ENCODE measurements around the gene PTPRK.

PTPRK gene

DNA sequence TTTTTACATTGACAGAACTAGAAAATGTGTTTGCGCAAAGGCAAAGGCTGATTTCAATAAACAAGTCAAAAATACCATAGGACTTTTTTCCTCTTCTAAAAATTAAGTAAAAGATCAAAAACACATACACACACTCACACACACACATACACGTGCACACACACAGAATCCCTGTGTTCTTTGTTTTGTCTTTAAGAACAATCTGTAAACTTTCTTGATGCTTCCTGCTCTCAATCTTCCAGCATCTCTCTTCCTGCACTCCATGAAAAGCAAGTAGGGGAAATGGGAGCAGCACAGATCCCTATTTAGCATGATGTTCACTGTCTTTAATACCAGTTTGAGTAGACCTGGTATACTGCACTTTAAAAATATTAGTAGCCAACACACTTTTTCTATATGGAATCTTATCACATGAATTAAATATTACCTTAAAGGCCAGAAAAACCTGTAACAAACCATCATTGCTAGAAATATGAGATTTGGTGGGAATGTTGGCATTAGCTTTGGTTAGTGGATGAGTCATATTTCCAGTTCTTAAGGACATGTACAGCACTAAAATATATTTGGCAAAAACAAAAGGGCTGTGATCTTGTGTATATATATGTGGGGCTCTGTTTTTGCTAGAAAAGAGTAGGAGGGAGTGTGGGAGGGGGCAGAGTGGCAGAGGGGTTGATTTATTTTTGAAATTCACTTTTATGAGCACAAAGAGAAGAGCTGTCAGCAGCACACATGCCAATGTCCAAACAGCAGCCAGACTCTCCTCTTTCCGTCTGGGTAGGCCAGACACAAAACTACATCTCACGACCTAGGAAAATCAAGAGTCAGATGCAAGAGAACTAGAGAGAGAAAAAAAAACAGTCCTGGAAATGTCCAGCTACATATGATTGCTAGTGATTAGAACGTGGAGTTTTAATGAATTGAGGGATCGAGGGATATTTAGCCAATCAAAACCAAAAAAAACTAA lies 4.6 kb downstream of the PTPRK start:
- DNase-seq, result no peak

DNA sequence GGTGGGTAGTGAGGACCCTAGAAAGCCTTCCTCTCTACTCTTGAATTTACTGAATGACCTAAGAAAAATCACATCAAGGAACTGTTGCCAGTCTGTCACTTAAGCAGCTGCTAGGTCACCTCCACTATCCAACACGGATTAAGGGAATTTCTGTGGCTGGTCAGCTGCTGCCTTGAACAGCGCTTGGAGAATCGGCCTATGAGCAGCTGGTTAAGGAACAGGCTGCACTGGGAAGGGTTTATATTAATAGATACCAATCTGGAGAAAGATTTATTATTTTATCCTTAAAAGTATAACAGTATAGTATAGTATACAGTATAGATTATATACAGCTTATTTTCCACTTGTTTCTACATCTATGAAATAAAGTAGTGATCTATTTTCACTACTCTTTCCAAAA lies 6.5 kb downstream of the PTPRK start:
- no peak for DNase-seq

DNA sequence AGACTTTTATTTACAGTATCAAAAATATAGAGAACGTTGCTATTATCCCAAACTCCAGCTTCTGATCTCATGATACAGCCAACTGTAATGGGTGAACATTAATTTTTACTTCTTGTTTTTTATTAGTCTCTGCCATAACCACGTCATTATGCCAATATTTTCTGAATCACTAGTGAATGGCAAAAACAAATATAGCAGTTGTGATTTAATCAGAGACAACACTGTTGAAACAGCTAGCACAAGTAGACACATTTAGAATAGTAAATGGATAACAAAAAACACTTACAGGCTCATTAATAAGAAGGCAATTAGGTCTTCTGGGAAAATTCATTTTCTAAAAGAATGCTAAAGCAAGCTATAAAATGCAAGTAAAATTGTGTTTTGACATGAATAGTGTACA lies 8.1 kb downstream of the PTPRK start:
- DNase-seq, result no peak

DNA sequence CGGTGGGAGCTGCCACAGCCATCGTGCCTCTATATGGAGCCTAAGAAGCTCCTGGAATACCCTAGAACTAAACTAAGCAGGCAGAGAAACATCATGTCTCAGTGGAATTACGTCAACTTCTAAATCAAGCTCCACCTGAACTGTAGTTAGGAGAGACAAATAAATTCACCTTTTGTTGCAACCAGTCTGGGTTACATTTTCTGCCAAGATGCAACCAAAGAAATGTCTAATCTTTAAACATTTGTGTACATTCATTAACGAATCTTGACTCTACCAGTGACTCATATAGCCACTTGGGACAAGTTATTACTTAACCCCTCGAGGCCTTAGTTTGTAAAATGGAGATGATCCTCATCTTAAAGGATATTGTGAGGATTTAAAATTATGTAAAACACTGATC lies 8.9 kb downstream of the PTPRK start:
- DNase-seq, result no peak

DNA sequence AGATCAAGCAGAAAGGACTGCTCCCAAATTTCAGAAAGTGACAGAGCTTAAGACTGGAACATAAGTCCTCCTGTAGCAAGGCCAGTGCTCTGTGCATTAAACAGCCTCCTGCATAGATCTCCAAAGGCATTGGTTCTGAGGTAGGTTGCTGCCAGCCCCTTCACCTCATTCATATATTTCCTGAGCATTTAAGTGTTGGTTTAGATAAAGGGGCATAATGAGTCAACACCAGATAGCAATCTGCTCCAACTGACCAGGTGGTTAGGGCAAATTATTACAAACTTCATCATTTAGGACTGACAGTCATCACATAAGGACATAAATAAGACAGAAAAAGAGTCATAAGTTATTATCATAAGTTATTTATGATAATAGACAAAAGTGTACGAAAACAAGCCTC lies 10.7 kb downstream of the PTPRK start:
- no peak for DNase-seq

DNA sequence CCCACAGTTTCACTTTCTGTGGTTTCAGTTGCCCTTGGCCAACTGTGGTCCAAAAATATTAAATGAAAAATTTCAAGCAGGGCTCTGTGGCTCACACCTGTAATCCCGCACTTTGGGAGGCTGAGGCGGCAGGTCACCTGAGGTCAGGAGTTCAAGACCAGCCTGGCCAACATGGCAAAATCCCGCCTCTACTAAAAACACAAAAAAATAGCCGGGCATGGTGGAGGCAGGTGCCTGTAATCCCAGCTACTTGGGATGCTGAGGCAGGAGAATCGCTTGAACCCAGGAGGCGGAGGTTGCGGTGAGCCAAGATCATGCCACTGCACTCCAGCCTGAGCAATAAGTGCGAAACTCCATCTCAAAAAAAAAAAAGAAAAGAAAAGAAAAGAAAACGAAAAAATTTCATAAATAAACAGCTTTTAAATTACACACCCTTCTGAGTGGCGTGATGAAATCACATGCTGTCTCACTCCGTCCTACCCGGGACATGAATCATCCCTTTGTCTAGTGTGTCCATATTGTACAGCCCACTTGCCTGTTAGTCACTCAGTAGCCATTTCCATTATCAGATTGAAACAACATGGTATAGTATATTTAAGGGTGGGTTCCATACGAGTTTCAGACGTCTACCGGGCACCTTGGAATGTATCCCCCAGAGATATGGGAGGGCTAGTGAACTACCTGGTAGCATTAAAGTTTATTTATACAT lies 11.7 kb downstream of the PTPRK start:
- no peak for DNase-seq

DNA sequence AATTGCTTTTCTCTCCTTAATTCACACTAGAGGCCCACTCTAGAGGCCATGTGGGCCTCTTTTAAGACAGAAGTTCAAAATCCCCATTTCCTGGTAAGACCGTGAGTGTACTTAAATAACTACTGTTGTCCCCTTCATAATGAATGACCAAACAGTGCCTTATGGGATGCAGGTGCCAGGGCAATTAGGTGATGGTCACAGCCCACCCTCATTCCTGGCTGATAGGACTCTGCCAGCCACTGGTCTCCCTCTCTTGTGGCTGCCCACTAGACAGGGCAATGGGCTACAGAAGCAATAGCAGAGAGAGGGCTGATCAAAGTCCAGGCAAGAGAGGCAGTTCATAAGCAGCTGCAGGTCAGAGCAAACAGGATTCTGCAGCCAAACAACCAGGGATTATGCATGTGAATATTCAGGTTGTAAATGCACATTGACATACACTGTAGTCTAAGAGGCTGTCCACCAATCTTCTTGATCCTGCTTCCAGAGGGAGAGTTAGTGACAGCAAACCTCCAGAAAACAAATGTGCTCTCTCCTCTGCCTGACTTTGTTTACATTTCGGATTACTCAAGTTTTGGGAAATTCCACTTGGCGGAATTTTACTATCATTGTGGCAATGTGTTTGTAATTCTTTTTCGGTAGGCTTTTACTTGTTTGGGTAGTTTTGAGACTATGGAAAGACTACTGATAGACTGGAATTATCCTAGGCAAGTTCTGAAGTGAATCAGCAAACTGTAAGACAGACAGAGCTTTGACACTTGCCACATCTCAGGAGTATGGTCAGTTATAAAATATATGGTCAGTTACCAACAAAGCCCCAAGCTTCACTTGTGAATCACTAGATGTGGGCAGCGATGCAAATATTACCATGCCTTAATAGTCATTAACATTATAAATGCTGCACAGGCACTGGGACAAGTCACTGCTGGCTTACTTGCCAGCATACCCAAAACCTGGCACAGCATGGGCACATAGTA lies 12.8 kb downstream of the PTPRK start:
- no peak for DNase-seq

DNA sequence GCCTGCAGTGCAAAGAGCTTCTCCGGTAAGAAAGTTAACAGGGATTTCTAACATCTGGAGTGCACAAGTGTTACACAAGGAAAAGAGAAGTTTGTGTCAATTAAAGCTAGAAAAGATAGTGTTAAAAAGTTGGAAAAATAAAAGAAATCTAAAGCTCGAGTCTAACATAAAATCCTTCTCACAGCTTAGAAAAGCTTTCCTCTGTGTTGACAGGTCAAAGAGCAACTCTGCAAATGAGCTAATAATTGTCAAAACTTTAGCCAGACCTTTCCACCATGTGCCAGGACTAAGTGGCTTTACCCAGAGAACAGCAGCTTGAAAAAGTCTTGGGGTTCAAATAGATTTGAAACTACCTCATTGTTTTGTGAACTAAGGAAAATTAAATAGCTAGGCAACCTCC lies 14.8 kb downstream of the PTPRK start:
- no peak for DNase-seq

DNA sequence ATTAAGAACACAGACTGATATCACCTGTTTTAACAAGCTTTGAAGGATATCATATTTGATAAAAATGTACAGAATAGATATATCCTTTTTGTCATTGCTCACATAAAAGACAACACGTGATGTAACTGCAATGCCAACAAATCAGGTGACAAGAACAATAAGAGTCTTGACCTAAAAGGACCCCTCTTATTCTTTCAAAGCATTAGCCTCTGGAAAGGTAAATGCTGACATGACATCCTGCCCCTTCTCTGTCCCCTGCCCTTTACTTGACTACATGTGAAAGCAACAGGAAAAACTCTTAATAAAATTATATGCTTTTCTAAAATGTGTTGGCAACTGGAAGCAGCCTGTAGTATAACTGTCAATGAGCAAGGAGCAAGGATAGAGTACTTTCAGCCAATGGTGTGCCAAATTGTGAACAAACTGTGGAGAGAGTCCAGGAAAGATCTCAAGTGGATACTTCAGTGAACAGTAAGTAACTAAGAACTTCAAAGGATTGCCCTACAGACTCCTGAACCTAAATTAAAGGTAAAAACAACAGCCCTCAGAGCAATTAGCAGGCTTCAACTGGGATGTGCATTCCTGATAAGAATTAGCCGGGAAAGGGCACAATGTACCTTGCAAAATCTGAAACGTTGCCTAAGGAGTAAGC lies 16.3 kb downstream of the PTPRK start:
- DNase-seq, result no peak

DNA sequence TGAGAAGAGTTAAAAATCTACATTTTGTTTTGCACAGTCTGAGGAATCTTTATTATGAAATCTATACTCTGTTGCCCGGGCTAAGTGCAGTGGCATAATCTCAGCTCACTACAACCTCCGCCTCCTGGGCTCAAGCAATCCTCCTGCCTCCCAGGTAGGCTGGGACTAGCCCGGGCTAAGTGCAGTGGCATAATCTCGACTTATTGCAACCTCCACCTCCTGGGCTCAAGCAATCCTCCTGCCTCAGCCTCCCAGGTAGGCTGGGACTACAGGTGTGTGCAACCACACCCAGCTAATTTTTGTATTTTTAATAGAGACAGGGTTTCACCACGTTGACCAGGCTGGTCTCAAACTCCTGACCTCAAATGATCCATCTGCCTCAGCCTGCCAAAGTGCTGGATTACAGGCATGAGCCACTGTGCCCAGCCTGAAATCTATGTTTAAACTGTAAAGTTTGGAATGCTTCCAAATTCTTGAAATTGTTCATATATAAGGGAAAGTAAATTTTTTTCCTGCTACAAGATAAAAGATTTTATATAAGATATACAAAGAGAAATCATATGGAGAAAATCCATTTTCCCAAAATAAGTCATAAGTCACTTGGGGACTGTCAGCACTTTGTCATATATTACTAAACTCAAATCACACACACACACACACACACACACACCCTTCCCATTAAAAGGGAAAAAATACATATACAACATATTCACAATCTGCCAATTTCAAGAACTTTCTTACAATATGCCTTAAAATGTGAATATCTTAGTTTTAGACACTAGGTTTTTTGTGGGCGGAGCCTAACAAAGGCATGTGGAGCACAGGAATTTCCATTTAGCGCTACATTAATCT lies 19.4 kb downstream of the PTPRK start:
- no peak for DNase-seq

DNA sequence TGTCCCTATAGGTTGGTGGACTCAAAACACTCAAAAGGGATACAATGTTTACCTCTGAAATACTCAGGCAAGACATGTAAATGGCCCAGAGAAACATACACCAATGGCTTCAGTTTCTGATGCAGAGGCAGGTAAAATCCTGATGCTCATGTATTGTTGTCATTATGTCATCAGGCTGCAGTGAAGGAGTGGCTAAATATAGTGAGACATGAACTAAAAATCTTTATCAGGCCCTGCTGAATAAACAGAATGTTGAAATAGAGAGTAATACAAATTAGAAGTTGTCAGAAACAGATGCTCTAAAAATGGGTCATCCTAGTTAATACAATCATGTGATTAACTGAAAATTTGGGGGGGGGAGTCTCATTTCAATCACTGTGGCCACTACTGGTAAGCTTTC lies 20.4 kb downstream of the PTPRK start:
- no peak for DNase-seq

DNA sequence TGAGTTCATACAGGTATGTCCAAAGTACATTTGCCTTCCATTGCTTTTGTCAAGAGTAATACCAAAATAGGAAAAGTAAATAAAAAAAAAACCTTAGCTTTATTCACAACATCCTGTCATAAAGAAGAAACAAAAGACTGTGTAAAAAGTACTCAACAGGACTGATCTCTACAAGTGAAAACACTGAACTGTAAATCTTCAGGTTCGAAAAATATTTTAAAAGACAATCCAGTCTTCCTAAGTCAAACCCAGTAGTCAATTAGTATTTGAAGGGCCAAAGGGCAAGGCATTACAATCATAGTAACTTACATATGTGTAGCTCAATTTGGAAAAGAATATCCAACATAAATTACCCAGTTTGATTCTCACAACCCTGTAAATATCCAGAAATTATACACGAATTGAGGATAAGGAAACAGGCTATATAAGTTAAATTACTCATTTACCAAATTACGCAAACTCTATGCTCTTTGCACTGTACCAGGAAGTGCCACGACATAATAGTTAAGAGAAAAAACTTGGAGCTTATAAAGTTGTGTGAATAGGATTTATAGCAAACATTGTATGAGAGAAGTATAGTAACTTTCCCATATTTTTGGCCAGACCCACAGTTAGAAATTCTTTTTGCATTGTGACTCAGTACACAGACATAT lies 21.2 kb downstream of the PTPRK start:
- no peak for DNase-seq

DNA sequence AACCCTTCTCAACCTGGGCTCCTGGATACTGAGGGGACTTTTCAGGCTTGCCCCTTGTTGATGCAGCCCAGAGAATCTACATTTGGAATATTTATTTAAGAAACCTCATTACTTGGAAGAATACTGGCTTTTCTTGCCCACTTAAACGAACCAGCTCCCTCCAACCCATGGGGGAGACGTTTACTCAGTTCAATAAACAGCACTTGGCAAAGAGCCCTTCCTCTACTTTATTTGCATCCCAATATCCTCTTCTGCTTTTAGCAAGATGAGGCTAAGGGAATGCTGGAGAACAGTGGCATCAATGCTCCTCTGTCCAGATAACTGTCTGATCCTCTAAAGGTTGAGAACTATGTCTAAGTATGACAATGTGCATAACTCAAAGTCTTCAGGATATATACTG lies 22.2 kb downstream of the PTPRK start:
- no peak for DNase-seq

DNA sequence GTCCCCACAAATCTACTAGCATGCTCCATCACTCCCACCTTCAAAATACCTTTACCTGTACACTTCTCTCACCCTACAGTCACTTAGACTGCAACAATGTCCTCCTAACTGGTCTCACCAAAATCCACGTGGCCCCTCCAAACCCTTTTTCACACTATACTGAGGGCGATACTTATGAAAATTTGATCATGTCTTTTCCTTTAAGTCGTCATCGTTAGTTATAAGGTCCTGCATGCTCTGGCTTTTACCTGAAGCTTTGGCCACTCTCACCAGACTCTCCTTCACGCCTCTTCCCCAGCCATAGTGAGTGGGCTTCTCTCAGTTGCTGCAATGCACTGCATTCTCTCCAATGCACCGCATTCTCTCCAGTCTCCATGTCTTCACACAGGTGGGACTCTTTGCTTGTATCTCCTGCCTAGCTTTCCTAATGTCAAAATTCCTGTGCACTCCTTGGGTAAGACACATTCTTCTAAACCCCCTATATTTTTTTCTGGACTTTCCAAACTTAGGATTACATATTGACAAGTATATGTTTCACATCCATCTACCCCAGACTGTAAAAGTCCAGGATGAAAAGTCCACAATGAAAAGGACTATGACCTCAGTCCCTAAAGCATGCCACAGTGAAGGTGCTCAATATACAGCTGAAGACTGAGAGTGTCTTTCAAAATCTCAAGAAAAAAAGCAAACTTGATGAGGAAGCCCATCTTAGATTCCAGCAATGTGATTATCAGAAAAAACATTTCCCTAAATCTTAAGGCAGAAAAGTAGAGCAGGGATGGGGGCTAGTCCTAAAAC lies 24.7 kb downstream of the PTPRK start:
- no peak for DNase-seq

DNA sequence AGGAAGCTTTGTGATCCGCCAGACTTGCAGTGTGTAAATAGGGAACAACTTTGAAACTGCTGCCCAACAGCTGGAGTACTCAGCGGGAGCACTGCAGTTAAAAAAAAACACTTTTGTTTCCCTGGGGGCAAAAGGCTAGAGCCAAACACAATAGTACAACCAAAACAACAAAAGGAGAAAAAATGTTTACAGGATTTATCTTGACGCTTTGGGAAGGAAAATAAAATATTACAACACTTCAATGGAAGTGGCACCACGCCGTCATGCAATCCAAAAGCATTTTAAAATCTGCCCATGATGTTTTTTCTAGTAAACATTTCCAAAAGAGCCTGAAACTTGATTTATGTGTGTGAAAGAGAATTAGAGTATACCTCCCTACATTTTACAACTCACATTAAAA lies 26.0 kb downstream of the PTPRK start:
- no peak for DNase-seq

DNA sequence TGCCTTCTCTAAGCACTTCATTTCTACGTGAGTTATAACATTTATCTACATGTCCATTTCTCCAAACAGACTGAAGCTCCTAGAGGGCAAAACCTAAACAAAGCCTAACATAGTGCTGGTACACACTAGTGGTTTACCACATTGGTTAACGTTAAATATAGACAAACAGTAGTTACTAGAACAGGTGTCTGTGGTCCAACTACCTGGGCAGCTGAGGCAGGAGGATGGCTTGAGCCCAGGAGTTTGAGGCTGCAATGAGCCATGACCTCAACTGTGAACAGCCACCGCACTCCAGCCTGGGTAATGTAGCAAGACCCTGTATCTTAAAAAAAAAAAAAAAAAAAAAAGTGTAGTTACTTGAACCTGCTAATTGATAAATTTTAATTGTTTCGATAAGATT lies 26.5 kb downstream of the PTPRK start:
- DNase-seq, result no peak

DNA sequence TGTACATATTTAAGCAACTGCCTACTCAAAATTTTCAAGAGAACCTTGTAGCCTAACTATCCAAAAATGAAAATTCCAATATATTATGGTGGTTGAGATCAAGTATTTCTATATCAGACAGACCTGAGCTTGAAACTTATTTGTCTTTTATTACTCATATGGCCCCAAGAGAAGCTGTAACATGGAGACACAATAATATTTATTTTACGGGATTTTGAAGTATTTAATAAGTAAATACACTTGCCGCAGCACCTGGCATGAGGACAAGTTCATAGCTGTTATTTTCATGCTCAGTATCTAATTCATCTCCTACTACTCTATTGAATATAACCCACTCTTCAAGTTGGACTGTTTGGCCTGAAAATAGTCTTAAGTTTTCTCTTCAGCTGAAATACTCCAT lies 28.0 kb downstream of the PTPRK start:
- DNase-seq, result no peak

DNA sequence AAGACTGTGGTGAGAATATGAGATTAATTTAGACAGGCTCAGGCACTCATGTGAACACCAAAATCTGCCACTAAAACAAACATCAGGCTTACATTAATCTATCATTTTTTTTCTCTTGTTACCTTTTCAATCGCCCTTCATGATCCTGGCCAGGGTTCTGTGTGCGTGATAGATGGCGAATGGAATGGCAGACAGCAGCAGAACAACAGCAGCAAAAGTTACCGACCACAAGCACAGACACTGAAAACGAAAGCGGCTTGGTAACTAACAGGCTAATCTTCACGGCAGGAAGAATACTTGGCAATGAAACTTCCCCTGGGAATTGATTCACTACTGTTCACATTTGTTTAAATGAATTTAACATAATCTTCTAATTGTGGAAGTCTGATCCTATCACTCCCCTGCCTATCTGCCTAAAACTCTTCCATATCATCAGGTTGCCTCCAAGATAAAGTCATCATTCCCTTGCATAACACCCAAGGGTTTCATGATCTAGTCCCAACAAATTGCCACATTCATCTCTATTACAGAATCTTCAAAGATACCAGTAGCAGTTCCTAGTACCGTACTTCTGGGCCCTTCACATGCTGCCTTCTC lies 28.7 kb downstream of the PTPRK start:
- DNase-seq, result no peak

DNA sequence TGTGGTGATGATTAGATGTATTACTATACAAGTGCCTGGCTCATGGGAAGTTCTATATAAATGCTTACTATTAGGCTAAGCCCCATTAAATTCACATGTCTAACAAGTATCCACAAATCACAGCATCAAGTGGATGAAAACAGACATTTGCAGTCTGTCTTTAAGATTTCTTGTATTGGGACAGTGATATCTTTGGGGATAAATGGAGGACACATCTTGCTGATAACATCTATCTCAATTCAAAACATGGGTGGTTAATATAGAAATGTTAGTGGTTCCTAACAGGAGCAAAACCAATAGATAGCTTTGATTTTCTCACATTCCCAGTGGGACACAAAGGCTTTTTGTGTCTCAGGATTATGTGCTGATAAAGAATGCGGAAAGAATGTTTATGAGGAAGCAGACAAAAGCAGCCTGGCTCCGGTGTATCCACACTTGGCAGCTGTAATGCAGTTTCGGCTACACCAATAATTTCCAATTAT lies 29.3 kb downstream of the PTPRK start:
- DNase-seq, result no peak

DNA sequence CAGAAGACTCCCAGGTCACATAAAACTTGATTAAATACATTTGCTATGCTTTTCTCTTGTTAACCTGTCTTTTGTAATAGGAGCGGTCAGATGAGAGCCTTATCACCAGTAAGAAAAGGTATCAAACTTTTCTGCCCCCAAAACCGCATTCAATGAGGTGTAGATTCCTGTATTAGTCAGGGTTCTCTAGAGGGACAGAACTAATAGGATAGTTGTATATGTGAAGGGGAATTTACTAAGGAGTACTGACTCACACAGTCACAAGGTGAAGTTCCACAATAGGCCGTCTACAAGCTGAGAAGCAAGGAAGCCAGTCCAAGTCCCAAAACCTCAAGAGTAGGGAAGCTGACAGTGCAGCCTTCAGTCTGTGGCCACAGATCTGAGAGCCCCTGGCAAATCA lies 32.7 kb downstream of the PTPRK start:
- DNase-seq, result no peak

Measured in central memory CD4-positive, alpha-beta T cell (primary cell).